T-cell (primary cell): ENCODE measurements around the gene CYP26B1. TPM values are rescaled to one million over a fixed set of nuclear protein-coding genes. Genes with fewer than 3 reads are reported as not detected.

Source experiments
- ATAC-seq, 4 experiments: fragments of 200-7000 bp in 3 of 4; fragments of 150-1000 bp in 1 of 4; cut with Tn5 transposase; replicated peaks in 1 of 4; 1 replicate in 3 of 4; 2 replicates in 1 of 4; pipeline ENCODE4 v1.10.0; 2021; ENCODE audit warnings: moderate library complexity in 3 of 4, mild to moderate bottlenecking in 2 of 4, moderate number of reproducible peaks in 1 of 4
- CTCF ChIA-PET, 2 donors: fragments of 300-600 bp; sonication (Branson Sonifier 250); formaldehyde crosslinking; loops; one replicate each; lab custom pipeline; 2022; ENCODE audit warnings: antibody characterized with exemption in 2 of 2; lab: Charles Lee
- POLR2A ChIA-PET, 2 donors: fragments of 300-600 bp; sonication (Branson Sonifier 250); formaldehyde crosslinking; loops; one replicate each; lab custom pipeline; 2022; ENCODE audit warnings: antibody characterized with exemption in 2 of 2; lab: Charles Lee
- DNase-seq, 35 experiments: peaks; one replicate each; pipeline versions ENCODE4 v3.0.0 to v3.0.0-alpha.2; 2013 to 2023
- H3K27ac ChIP-seq: one replicate; pipeline ENCODE4 v1.5.1; 2013; ENCODE audit warnings: low read length
- H3K27me3 ChIP-seq, 2 experiments: replicated peaks in 1 of 2; 1 replicate in 1 of 2; 2 replicates in 1 of 2; pipeline versions ENCODE4 v1.6.1 to v1.7.0; 2013; ENCODE audit warnings: low read length in 1 of 2, mixed read lengths in 1 of 2; ENCODE audit not compliant: control insufficient read depth in 2 of 2, insufficient read depth in 2 of 2; ENCODE audit errors: extremely low read depth in 1 of 2
- H3K36me3 ChIP-seq, 2 donors: 1 replicate in 1 of 2; 2 replicates in 1 of 2; pipeline versions ENCODE4 v1.6.1 to v1.7.0; 2013; ENCODE audit warnings: low read length in 1 of 2; ENCODE audit not compliant: control insufficient read depth in 2 of 2, insufficient read depth in 1 of 2; ENCODE audit errors: extremely low read depth in 1 of 2
- H3K4me1 ChIP-seq, 2 experiments: 1 replicate in 1 of 2; 2 replicates in 1 of 2; pipeline versions ENCODE4 v1.6.1 to v1.7.0; 2013; ENCODE audit warnings: low read length in 2 of 2, mixed read lengths in 1 of 2; ENCODE audit not compliant: insufficient read depth in 2 of 2, control insufficient read depth in 1 of 2; ENCODE audit errors: extremely low read depth in 1 of 2
- H3K4me3 ChIP-seq, 2 donors: 1 replicate in 1 of 2; 2 replicates in 1 of 2; pipeline versions ENCODE4 v1.5.1 to v1.7.0; 2013; ENCODE audit warnings: mild to moderate bottlenecking in 2 of 2, low read length in 1 of 2, moderate library complexity in 1 of 2; ENCODE audit not compliant: control insufficient read depth in 1 of 2; ENCODE audit errors: extremely low read depth in 1 of 2
- H3K9me3 ChIP-seq: 2 replicates; pipeline ENCODE4 v1.7.0; 2013
- H3K27ac Mint-ChIP-seq, 2 donors: one replicate each; pipeline ENCODE4 v1.8.0; 2020 to 2021; ENCODE audit warnings: mild to moderate bottlenecking in 2 of 2, mixed read lengths in 2 of 2
- H3K27me3 Mint-ChIP-seq, 2 donors: one replicate each; pipeline ENCODE4 v1.8.0; 2021 to 2022; ENCODE audit warnings: mixed read lengths in 2 of 2
- H3K36me3 Mint-ChIP-seq: one replicate; pipeline ENCODE4 v1.8.0; 2021; ENCODE audit warnings: mixed read lengths
- H3K4me1 Mint-ChIP-seq, 3 donors: one replicate each; pipeline ENCODE4 v1.8.0; 2020 to 2022; ENCODE audit warnings: mixed read lengths in 3 of 3, mild to moderate bottlenecking in 1 of 3
- H3K4me3 Mint-ChIP-seq, 3 donors: one replicate each; pipeline ENCODE4 v1.8.0; 2020 to 2022; ENCODE audit warnings: mild to moderate bottlenecking in 3 of 3, mixed read lengths in 3 of 3, moderate library complexity in 3 of 3
- H3K9me3 Mint-ChIP-seq, 3 donors: one replicate each; pipeline ENCODE4 v1.8.0; 2020 to 2022; ENCODE audit warnings: mixed read lengths in 3 of 3
- WGBS: methylation state at CpG from one replicate; pipeline ENCODE4 v1.1.5; 2013; ENCODE audit warnings: missing lambda C conversion rate; ENCODE audit not compliant: insufficient coverage; 5-methylcytosine and 5-hydroxymethylcytosine counted together
- total RNA-seq, 35 experiments: library from RNA in 6 of 35; stranded (reverse) in 6 of 35; fragments of 120-200 nt in 1 of 35; gene quantifications; one replicate each; pipeline versions ENCODE4 v1.2.1 to v1.2.4 and lab custom pipeline; 2013 to 2026

Gene CYP26B1
- total RNA-seq, 5 donors from 2014 or later (not counting 1 experiment from before 2014, with no cell fraction given), result 0.06 TPM; not detected in 4

GRCh38 chr2:72182547-72182946 is 34.9 kb upstream of the CYP26B1 start:
- ATAC-seq (no peak), DNase-seq (no peak)
- peaks cover 0 to 4% of the 10 kb centered on the region in 2 donors for H3K36me3 ChIP-seq
- H3K4me1 ChIP-seq, result no peaks in the 10 kb centered on the region
- ChIA-PET POLR2A (no interaction called here), CTCF (no interaction called here)
- H3K4me3 ChIP-seq, result no peak overlapping the region
- Mint-ChIP-seq H3K36me3 (peaks cover 48% of the 10 kb centered on the region), H3K27ac (no peak overlapping the region), H3K27me3 (no peaks in the 10 kb centered on the region), H3K9me3 (peaks cover 0 to 2% (median 0%) of the 10 kb centered on the region in 3 donors), H3K4me3 (no peak overlapping the region), H3K4me1 (no peaks in the 10 kb centered on the region)
- 76% methylated on average over 3 of the region's 4 CpGs for WGBS
- H3K9me3 ChIP-seq, result no peaks in the 10 kb centered on the region
- H3K27ac ChIP-seq, result no peak overlapping the region
- H3K27me3 ChIP-seq, result no peaks in the 10 kb centered on the region

DNA sequence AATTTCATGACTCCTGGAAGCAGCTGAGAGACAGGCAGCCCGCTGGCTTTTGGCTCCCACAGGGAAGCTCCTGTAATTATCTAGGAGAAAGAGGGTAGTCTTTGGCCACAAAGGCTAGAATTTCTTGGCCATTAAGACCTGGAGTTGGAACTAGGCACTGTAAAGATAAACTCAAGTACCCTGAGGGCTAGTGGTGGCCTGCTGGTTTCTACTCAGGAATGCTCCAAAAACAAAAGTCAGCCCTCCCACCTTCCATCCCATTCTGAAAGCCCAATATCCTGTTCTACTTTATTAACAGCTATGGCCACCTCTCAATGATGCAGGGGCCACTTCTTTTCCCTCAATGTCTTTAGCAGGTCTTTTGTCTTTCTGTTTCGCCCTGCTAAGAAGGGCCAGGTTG is 34.0 kb upstream of the CYP26B1 start:
- H3K27ac ChIP-seq, result no peak overlapping the region
- H3K4me1 Mint-ChIP-seq, result no peaks in the 10 kb centered on the region
- H3K9me3 Mint-ChIP-seq, result peaks cover 0 to 2% (median 0%) of the 10 kb centered on the region in 3 donors
- H3K27ac Mint-ChIP-seq, result no peak overlapping the region
- no peaks in the 10 kb centered on the region for H3K9me3 ChIP-seq
- peaks cover 49% of the 10 kb centered on the region for H3K36me3 Mint-ChIP-seq
- DNase-seq, result no peak
- WGBS, result no CpG with 5 or more reads among the region's 2 CpGs
- H3K4me3 ChIP-seq, result no peak overlapping the region
- no peaks in the 10 kb centered on the region for H3K27me3 ChIP-seq
- ChIA-PET POLR2A (no interaction called here), CTCF (no interaction called here)
- H3K27me3 Mint-ChIP-seq, result no peaks in the 10 kb centered on the region
- no peaks in the 10 kb centered on the region for H3K4me1 ChIP-seq
- ATAC-seq, result no peak
- peaks cover 0 to 4% of the 10 kb centered on the region in 2 donors for H3K36me3 ChIP-seq
- H3K4me3 Mint-ChIP-seq, result no peak overlapping the region

- ATAC-seq, result no peak
- Histone ChIP-seq H3K4me3 (no peak overlapping the region), H3K27me3 (no peaks in the 10 kb centered on the region), H3K36me3 (peaks cover 0 to 4% of the 10 kb centered on the region in 2 donors), H3K4me1 (no peaks in the 10 kb centered on the region), H3K27ac (no peak overlapping the region), H3K9me3 (no peaks in the 10 kb centered on the region)
- CTCF ChIA-PET, result no interaction called here
- no peaks in the 10 kb centered on the region for H3K27me3 Mint-ChIP-seq
- no CpG with 5 or more reads among the region's 1 CpG for WGBS
- H3K36me3 Mint-ChIP-seq, result peaks cover 56% of the 10 kb centered on the region
- H3K9me3 Mint-ChIP-seq, result no peaks in the 10 kb centered on the region
- H3K4me1 Mint-ChIP-seq, result no peaks in the 10 kb centered on the region
- no peak overlapping the region for H3K27ac Mint-ChIP-seq
- no peak for DNase-seq
- POLR2A ChIA-PET, result no interaction called here
- no peak overlapping the region for H3K4me3 Mint-ChIP-seq
Observed at GRCh38 chr2:72180351-72180750, 32.7 kb upstream of the CYP26B1 start.

GRCh38 chr2:72178551-72178950 is 30.9 kb upstream of the CYP26B1 start:
- DNase-seq (no peak), ATAC-seq (no peak)
- no peaks in the 10 kb centered on the region for H3K4me1 ChIP-seq
- H3K27ac ChIP-seq, result no peak overlapping the region
- WGBS, result 100% methylated on average over 1 of the region's 2 CpGs
- Mint-ChIP-seq H3K27ac (no peak overlapping the region), H3K9me3 (no peaks in the 10 kb centered on the region), H3K27me3 (no peaks in the 10 kb centered on the region), H3K4me3 (no peak overlapping the region), H3K4me1 (no peaks in the 10 kb centered on the region), H3K36me3 (peaks cover 66% of the 10 kb centered on the region)
- POLR2A ChIA-PET, result no interaction called here
- peaks cover 0 to 4% of the 10 kb centered on the region in 2 donors for H3K36me3 ChIP-seq
- H3K9me3 ChIP-seq, result no peaks in the 10 kb centered on the region
- CTCF ChIA-PET, result no interaction called here
- H3K4me3 ChIP-seq, result no peak overlapping the region
- no peaks in the 10 kb centered on the region for H3K27me3 ChIP-seq

DNA sequence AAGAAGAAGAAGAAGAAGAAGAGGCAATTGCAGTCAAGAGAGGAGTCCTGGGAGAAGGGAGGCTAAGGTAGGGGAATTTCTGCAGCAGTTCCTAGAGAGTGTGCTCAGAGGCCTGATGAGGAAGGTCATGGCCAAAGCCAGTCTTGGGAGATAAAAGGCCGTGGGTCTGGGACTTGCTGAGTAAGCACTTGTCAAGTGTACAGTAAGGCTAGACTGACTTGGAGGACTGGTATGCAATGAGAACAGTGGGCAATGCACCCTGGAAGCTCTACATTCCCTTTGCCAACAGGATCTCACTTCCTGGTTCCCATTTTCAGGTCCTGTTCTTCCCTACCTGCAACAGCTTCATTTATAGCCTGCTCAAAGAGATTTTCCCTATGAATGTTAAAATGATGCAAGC is 28.6 kb upstream of the CYP26B1 start:
- Histone ChIP-seq H3K36me3 (peaks cover 0 to 4% of the 10 kb centered on the region in 2 donors), H3K27ac (no peak overlapping the region), H3K4me3 (no peak overlapping the region), H3K9me3 (no peaks in the 10 kb centered on the region), H3K4me1 (no peaks in the 10 kb centered on the region), H3K27me3 (no peaks in the 10 kb centered on the region)
- no peak overlapping the region for H3K27ac Mint-ChIP-seq
- no peak overlapping the region for H3K4me3 Mint-ChIP-seq
- no peaks in the 10 kb centered on the region for H3K27me3 Mint-ChIP-seq
- CTCF ChIA-PET, result no interaction called here
- POLR2A ChIA-PET, result interaction anchor here in 1 of 2 donors (0.5 kb wide), 1 partner anchor 923 kb away, joined by 4 read pairs; no protein-coding TSS in a partner anchor
- DNase-seq, result no peak
- no peak for ATAC-seq
- WGBS, result 71% methylated on average over 1 of the region's 1 CpG
- H3K9me3 Mint-ChIP-seq, result no peaks in the 10 kb centered on the region
- H3K36me3 Mint-ChIP-seq, result peaks cover 50% of the 10 kb centered on the region
- no peaks in the 10 kb centered on the region for H3K4me1 Mint-ChIP-seq

GRCh38 chr2:72175636-72176035 is 28.0 kb upstream of the CYP26B1 start:
- H3K36me3 ChIP-seq, result peaks cover 0 to 4% of the 10 kb centered on the region in 2 donors
- CTCF ChIA-PET, result no interaction called here
- H3K4me1 Mint-ChIP-seq, result no peaks in the 10 kb centered on the region
- no peaks in the 10 kb centered on the region for H3K27me3 ChIP-seq
- no peak overlapping the region for H3K27ac Mint-ChIP-seq
- no peak for DNase-seq
- no peaks in the 10 kb centered on the region for H3K9me3 ChIP-seq
- no peak for ATAC-seq
- no peaks in the 10 kb centered on the region for H3K4me1 ChIP-seq
- H3K36me3 Mint-ChIP-seq, result peaks cover 47% of the 10 kb centered on the region
- no peak overlapping the region for H3K4me3 Mint-ChIP-seq
- no peaks in the 10 kb centered on the region for H3K9me3 Mint-ChIP-seq
- no peak overlapping the region for H3K4me3 ChIP-seq
- WGBS, result 80% methylated on average over 1 of the region's 4 CpGs
- H3K27me3 Mint-ChIP-seq, result no peaks in the 10 kb centered on the region
- POLR2A ChIA-PET, result no interaction called here
- H3K27ac ChIP-seq, result no peak overlapping the region
